Fibroblast of skin of left biceps (primary cell): ENCODE measurements around the gene EFNA1.
"Not testable (repeated sequence)": the region's sequence is repeated elsewhere in the genome, so short reads cannot be mapped to it uniquely, and the experiment has no call there.

ENCODE experiments used
- DNase-seq, 2 experiments: peaks; one replicate each; pipeline ENCODE4 v3.0.0-alpha.2; 2013; ENCODE audit warnings: low read depth in 2 of 2

Gene EFNA1

DNA sequence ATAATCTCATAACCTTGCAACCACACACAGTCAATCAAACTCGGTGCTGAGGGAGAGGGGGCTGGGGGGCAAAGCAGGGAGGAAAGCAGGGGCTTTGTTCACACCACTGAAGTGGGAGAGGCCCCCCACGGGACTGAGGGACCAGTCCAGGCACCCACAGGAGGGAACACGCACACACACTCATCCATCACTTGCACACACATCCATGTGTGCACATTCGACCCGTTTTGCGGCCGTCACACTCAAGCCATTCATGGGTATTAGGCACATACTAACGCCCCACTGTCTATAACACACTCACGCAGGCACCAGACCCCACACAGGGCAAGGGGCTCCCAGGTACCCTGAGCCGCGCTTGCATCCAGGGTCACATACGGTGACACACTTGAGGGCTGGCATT, 35.0 kb upstream of the EFNA1 start:
- DNase-seq: no peak

GRCh38 chr1:155093911-155094621, 33.6 kb upstream of the EFNA1 start:
- no peak for DNase-seq

DNA sequence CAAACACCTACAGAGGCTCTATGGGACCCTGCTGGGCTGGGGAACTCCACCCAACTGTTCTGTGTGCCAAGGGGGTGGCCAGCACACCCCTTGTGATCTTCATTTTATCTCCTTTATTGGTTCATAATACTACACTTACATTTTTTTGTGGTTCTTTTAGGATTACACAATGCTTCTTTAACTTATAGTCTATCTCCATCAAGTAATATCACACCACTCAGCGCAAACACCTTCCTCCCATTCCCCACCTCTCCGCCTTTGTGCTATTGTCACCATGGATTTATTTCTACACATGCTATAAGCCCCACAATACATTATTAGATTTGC, 33.1 kb upstream of the EFNA1 start:
- DNase-seq: no peak

GRCh38 chr1:155099331-155099730, 28.3 kb upstream of the EFNA1 start:
- DNase-seq: no peak

- no peak for DNase-seq
Observed at GRCh38 chr1:155103325-155103724, 24.4 kb upstream of the EFNA1 start.

- DNase-seq: no peak
Observed at GRCh38 chr1:155104605-155105534, 22.8 kb upstream of the EFNA1 start.

GRCh38 chr1:155105604-155106011, 22.1 kb upstream of the EFNA1 start:
- DNase-seq: no peak

DNA sequence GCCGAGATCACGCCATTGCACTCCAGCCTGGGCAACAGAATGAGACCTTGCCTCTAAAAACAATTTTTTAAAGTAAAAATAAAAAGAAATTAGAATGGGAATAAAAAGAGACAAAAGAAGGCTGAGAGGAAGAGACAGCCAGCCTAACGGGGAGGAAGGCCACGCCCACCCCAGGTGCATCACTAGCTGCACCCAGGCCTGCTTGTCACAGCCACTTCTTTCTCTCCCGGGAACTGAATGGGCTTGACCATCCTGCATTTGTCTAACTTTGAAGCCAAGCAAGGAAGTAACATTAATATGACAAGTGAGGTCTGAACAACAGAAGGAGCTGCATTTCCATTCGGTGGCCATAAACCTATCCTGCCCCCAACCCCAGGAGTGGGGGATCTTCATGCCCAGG, 20.8 kb upstream of the EFNA1 start:
- DNase-seq: no peak

DNA sequence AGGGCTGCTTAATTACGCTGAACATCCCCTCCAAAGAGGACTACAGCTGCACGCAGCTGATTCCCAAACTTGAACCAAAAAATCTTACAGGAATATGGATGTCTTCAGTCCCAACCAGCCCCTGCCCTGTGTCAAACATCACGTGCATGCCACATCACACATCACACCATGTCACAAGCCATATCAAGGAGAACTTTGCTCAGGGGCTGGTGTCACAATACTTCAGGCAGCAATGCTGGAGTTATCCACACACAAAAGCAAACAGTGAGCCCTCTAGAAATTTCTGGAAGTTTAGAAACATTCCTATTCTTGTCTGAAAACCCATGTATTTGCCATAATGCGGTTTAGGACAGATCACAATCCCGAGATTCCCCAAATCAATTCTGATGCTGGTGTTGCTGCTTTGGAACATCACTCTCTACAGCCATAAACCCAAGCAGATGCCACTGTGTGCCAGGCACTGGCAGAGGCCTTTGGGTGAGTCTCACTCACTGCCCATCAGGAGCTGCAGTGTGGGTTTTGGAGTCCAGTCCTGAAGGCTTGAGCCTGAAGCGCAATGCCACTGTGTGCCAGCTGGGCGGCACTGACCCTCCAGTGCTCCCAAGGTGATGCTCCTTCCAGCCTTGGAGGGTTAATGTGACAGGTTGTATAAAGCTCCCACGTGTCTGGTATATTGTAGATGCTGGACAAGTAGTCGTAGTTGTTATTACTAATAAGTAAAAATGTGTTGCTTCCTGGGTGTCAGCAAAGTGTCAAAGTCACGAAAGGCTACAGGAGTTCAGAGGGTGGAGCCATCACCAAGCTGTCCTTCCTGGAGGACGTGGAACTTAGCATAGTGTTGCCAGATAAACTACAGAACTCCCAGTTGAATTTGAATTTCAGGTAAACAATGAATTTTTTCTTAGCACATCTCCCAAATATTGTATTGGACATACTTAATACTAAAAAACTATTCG, 20.1 kb upstream of the EFNA1 start:
- DNase-seq: no peak

DNA sequence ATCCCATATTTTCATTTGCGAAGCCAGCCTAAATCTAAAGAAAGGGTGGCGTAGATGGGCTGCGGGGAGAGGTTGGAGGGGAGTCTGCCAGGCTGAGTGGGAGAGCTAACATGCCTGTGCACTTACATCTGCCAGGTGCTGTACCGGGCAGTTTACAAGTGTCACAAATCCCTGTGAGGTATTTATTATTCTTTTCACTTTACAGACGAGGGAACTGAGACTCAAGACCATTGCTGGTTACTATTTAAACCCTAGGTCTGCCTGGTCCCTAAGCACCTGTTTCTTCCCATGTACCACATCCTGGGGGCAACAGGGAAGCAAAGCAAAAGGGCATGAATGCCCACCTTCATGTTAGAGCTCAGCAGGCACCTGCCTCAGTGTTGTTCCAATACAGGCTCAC, 19.4 kb upstream of the EFNA1 start:
- no peak for DNase-seq

DNA sequence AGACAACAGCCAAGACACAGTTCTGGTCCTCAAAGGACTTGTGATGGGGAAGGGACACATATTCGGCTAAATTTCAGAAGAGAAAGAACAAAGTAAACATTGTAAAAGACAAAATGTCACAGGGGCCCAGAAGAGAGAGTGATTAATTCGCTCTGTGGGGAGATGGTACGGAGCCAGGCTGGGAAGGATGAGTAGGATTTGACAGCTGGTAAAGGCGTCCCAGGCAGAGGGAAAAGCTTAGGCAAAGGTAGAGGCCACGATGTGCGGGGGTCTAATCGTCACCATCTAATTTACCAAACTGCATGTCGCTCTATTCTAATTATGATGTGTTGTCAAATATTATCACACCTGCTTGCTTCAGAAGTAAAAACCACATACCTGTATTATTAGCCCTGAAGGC, 17.3 kb upstream of the EFNA1 start:
- DNase-seq: no peak

DNA sequence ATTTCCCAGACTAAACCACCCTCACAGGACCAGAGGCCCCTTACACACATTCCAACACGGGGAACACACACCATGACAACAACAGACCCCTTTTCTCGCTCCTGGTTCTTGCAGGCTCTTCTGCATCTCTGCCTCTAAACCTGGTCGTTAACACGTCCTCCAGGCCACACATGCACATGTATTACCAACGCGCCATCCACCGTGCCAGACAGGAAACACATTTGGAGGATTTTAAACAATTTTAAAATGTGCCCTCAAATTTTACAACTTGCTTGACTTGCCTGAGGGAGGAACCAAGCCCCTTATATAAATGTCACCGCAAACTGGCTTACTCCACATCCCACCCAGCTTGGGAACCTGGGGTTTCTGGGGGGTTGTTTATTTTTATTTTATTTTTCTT, 16.9 kb upstream of the EFNA1 start:
- no peak for DNase-seq

DNA sequence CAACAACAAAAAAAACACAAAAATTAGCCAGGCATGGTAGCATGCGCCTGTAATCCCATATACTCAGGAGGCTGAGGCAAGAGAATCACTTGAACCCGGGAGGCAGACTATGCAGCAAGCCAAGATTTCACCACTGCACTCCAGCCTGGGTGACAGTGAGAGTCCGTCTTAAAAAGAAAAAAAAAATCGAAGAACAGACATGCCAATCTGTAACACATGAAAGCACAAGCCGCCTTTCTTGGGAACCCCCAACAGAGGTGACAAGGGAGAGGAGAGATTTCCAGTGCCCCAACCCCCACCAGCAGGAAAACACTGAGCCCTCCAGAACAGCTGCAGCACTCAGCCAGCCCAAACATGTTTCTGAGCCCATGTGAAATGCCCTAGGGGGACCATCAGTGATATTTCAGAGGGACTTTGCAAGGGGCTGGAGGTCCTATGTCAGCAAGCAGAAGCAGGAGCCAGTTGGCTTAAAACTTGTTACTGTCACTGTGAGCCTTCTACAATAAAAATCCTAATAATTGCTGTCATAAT, 14.2 kb upstream of the EFNA1 start:
- DNase-seq: no peak

- no peak for DNase-seq
Observed at GRCh38 chr1:155116113-155116764, 11.4 kb upstream of the EFNA1 start.

GRCh38 chr1:155117610-155118009, 10.1 kb upstream of the EFNA1 start:
- DNase-seq: no peak

GRCh38 chr1:155118090-155118489, 9.6 kb upstream of the EFNA1 start:
- DNase-seq: not testable (repeated sequence)

DNA sequence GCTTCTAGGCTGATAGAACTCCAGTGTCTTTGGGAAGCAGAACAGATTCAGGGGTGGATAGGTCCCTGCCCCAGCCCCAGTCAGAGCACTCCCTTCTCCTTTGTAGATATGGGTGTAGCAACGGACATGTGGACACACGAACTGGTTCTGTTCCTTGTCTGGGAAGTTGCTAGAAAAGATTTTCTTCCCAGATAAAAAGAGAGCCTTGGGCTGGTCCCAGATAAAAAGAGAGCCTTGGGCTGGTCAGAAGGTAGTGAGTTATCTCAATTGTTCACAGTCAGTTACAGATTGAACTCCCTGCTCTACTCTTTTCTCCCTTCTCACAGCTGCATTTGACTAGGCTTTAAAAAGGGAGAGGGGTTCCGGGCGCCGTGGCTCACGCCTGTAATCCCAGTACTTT, 7.4 kb upstream of the EFNA1 start:
- no peak for DNase-seq

DNA sequence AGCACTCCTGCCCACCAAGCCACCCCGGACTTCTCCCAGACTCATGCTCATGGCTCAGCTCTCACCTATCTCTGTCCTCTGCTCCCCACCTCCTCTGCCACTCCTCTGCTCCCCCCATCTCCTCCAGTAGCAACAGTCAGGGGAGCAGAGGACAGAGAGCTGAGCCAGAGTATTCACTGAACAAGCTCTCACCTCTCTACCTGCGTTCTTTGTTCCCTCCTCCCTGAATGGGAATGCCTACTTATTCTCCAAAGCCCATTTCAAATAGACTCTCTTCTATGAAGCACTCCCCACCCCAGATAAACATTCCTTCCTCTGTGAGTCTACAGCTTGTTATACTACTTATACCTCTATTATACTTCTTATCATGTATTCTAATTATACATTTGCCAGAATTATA, 6.4 kb upstream of the EFNA1 start:
- no peak for DNase-seq

DNA sequence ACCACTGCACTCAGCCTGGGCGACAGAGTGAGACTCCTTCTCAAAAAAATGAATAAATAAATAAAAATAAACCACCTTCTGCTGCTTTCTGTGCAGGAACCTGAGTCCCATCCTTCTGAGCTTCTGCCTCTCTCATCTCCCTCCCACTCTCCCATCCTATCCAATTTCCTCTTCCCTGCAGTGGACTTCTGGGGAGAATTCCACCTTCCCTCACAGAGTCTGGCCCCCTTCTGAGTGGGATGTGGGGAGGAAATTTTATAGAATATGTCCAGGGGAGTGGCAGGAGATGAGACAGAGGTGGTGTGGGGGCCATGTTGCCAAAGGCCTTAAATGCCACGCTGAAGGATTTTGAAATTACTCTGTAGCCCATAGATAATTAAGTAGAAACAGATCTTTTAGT, 5.4 kb upstream of the EFNA1 start:
- no peak for DNase-seq

DNA sequence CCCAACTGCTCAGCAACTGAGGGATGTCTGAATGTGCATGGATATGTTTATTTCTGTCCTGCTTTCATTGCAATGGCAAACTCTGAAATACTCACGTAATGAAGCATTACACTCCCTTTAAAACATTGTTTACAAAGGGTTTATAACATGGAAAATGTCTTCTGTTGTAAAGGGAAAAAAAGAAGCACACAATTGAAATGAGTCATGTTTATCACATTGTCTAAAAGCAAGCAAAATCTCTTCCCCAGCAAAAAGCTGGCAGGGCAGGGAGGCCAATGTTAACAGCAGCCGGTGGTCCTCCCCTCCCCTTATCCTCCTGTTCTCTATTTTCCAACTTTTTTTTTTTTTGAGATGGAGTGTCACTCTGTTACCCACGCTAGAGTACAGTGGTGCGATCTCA, 3.9 kb upstream of the EFNA1 start:
- no peak for DNase-seq
